MM.1S (cell line): ENCODE data around the gene LHFPL4.

Source experiments
- CTCF ChIP-seq: fragments of 300-600 bp; sonication (generic); IDR thresholded peaks from 2 replicates; pipeline ENCODE4 v1.5.1; 2016; ENCODE audit warnings: antibody characterized with exemption, low read length, mixed read lengths
- EZH2 ChIP-seq: fragments of 300-600 bp; sonication (generic); optimal IDR thresholded peaks from 2 replicates; pipeline ENCODE3; 2017; ENCODE audit warnings: low read depth, mild to moderate bottlenecking, antibody characterized with exemption, low read length, mixed read lengths

GRCh38 chr3:9467451-9467850, 86.2 kb downstream of the LHFPL4 start:
- TF ChIP-seq CTCF: no peak
- TF ChIP-seq EZH2: no peak
